ENCODE data around the gene YWHAE.
A peak's percentile ranks its signal among the peaks of the same experiment; 100 is the strongest.
"Not testable (repeated sequence)": the region's sequence is repeated elsewhere in the genome, so short reads cannot be mapped to it uniquely, and the experiment has no call there.

YWHAE gene

GRCh38 chr17:1374431-1375177 lies 25.4 kb downstream of the YWHAE start:
- DNase-seq (no peak), ATAC-seq (peak; percentile 47)

- ATAC-seq (no peak), DNase-seq (no peak)
Observed at GRCh38 chr17:1373707-1374237, 26.2 kb downstream of the YWHAE start.

- ATAC-seq: no peak
- DNase-seq: no peak
Observed at GRCh38 chr17:1372618-1373017, 27.4 kb downstream of the YWHAE start.

GRCh38 chr17:1371893-1372590 lies 28.0 kb downstream of the YWHAE start:
- DNase-seq (no peak), ATAC-seq (no peak)

DNA sequence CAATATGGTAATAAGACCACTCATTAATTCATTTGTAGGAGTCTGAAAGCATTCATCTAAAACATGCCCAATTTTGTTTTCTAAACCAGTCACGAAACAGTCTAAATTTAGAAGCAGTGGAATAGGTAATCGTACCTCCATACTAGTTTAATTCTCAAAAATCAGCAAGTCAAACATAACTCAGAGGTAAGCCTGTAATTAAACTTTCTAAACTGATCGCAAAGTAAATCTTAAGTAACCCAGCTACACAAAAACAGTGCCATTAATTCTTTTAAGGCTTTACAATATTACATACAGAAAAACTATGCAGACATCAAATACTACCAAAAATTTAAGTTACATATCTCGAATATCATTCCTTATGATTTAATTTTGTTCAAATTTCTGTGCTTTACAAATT lies 31.4 kb downstream of the YWHAE start:
- DNase-seq (no peak), ATAC-seq (no peak)

- DNase-seq (no peak), ATAC-seq (no peak)
Observed at GRCh38 chr17:1367351-1367745, 32.7 kb downstream of the YWHAE start.

GRCh38 chr17:1366234-1366633 lies 33.8 kb downstream of the YWHAE start:
- no peak for DNase-seq

DNA sequence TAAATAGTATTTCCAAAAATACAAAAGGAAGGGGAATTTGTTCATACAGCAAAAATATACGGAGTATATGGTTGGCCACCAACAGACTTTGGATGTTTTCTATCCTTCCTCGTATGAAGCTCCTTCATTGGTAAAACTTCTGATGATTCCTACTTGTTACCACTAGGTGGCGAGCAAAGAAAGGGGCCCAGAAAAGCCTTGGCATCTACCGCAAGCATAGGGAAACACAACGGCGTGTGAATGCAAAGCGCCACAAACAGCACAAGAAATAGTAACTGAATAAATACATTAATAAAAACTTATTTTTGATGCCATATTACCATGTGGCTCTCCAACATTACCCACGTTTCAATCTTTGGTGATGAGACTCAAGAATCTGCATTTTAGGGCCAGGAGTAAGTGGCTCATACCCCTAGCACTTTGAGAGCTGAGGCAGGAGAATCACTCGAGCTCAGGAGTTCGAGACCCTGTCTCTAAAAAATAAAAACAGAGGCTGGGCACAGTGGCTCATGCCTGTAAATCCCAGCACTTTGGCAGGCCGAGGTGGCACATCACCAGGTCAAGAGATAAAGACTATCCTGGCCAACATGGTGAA lies 34.5 kb downstream of the YWHAE start:
- ATAC-seq (peak; percentile 58), DNase-seq (peak; percentile 38)

More at GRCh38 chr17:1366234-1366633, 33.8 kb downstream of the YWHAE start:
- ATAC-seq: no peak

- DNase-seq (no peak), ATAC-seq (peak; percentile 31)
Observed at GRCh38 chr17:1362964-1363363, 37.1 kb downstream of the YWHAE start.

GRCh38 chr17:1362065-1362848 lies 37.8 kb downstream of the YWHAE start:
- ATAC-seq: peak; percentile 48
- DNase-seq: no peak

GRCh38 chr17:1360975-1361374 lies 39.0 kb downstream of the YWHAE start:
- DNase-seq (peak; percentile 25), ATAC-seq (peak; percentile 26)

DNA sequence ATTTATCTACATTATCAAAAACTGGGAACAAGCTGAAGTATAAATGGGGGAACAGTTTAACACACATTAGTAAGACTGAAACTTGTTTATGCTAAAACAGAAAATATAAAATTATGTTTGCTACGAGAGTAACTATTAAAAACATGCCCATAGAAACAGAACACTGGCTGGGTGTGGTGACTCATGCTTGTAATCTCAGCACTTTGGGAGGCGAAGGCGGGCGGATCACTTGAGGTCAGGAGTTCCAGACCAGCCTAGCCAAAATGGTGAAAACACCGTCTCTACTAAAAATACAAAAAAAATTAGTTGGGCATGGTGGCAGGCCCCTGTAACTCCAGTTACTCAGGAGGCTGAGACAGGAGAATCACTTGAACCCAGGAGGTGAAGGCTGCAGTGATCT lies 39.7 kb downstream of the YWHAE start:
- peak; percentile 25 for DNase-seq
- ATAC-seq: not testable (repeated sequence)

DNA sequence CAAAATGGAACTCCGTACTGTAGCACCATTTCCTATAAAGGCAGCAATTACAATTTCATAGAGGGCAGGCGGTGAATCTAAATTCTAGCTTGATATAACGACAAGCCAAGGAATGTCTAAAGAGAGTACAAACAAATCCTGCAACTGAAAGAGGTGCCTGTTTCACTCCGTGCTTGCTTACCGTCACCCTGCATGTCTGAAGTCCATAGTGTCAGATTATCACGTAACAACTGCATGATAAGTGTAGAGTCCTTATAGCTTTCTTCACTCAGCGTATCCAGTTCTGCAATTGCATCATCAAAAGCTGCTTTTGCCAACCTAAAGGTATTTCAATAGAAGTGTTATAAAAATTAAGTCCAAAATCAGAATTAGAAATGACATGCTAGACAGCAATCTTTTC lies 46.0 kb downstream of the YWHAE start:
- no peak for ATAC-seq
- DNase-seq: no peak

- ATAC-seq, DNase-seq: not testable (repeated sequence)
Observed at GRCh38 chr17:1352530-1352929, 47.5 kb downstream of the YWHAE start.

- DNase-seq (no peak), ATAC-seq (no peak)
Observed at GRCh38 chr17:1351971-1352370, 48.1 kb downstream of the YWHAE start.

- no peak for DNase-seq
Observed at GRCh38 chr17:1351275-1351674, 48.7 kb downstream of the YWHAE start.

DNA sequence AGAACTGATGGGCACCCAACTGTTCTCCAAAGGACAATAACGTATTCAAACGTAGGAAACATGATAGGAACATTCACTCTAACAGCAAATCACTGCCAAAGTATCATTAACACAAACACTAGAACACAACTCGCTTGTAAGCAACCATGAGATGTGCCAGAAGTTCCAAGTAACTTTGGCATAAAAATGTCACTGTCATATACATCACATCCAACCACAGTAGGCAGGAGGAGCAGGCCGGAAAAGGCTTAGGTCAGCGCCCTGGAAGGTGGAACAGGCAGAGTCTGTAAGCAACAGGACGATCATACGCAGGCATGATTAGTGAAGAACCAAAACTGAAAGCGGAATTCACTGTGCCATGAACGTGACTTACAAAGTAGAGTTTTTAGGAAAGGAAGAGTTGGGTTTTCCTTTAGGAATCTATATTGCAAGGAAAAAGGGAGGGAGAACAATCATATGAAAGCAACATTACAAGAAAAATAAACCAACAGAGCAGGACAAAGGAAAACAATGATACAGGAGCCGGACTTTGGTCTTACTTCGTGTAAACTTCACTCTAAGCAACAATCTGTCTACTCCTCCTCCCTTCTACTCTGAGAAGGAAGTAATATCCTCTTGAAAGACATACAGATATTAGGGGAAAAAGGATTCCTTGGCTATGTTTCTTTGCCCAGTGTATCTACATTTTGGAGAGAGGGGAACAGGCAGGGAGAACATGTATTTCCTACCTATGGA lies 52.3 kb downstream of the YWHAE start:
- DNase-seq: peak; percentile 37
- ATAC-seq: peak; percentile 74

More at GRCh38 chr17:1351275-1351674, 48.7 kb downstream of the YWHAE start:
- no peak for ATAC-seq

- no peak for ATAC-seq
- DNase-seq: no peak
Observed at GRCh38 chr17:1344521-1344920, 55.5 kb downstream of the YWHAE start.

GRCh38 chr17:1343554-1343953 lies 56.5 kb downstream of the YWHAE start:
- no peak for ATAC-seq

GRCh38 chr17:1340371-1340770 lies 59.7 kb downstream of the YWHAE start:
- DNase-seq (no peak), ATAC-seq (no peak)

More at GRCh38 chr17:1343554-1343953, 56.5 kb downstream of the YWHAE start:
- no peak for DNase-seq

- ATAC-seq: no peak
- DNase-seq: no peak
Observed at GRCh38 chr17:1331708-1332107, 68.3 kb downstream of the YWHAE start.

Data from stimulated activated naive CD8-positive, alpha-beta T cell treated with anti-CD3 and anti-CD28 coated beads, Interleukin-15, Interleukin-2, amounts not matched to agents 100 U/mL and 50 U/mL, for 24 hours (primary cell).